Measurements from ENCODE around the gene GRK3.
"Not testable (repeated sequence)": the region's sequence is repeated elsewhere in the genome, so short reads cannot be mapped to it uniquely, and the experiment has no call there.

The GRK3 gene

GRCh38 chr22:25613558-25613957 lies 49.1 kb downstream of the GRK3 start:
- not testable (repeated sequence) for H3F3A ChIP-seq (ENCODE audit: insufficient read depth, low read length); H3K4me1 ChIP-seq (ENCODE audit: insufficient read depth, low read length, severe bottlenecking); H3K9me2 ChIP-seq (ENCODE audit: low read depth, low read length); H4K20me1 ChIP-seq (ENCODE audit: insufficient read depth, low read length); H3K36me3 ChIP-seq (ENCODE audit: insufficient read depth, low read length); H3K9me3 ChIP-seq (ENCODE audit: low read length); H3K4me2 ChIP-seq (ENCODE audit: low read length); H3K27me3 ChIP-seq (ENCODE audit: insufficient read depth, low read length); H2AFZ ChIP-seq (ENCODE audit: low read length); H3K27ac ChIP-seq (ENCODE audit: low read depth, low read length, poor library complexity, severe bottlenecking); H3K9ac ChIP-seq (ENCODE audit: low read length); H3K79me2 ChIP-seq (ENCODE audit: insufficient read depth, low read length); H3K4me3 ChIP-seq (ENCODE audit: low read depth, low read length, poor library complexity, severe bottlenecking)

GRCh38 chr22:25614791-25615190 lies 50.3 kb downstream of the GRK3 start:
- H2AFZ ChIP-seq (ENCODE audit: low read length); H3K4me3 ChIP-seq (ENCODE audit: low read depth, low read length, poor library complexity, severe bottlenecking); H3K36me3 ChIP-seq (ENCODE audit: insufficient read depth, low read length); H3K9me3 ChIP-seq (ENCODE audit: low read length); H3K4me2 ChIP-seq (ENCODE audit: low read length); H3K9ac ChIP-seq (ENCODE audit: low read length); H3K79me2 ChIP-seq (ENCODE audit: insufficient read depth, low read length); H3K4me1 ChIP-seq (ENCODE audit: insufficient read depth, low read length, severe bottlenecking); H3K27me3 ChIP-seq (ENCODE audit: insufficient read depth, low read length); H3K27ac ChIP-seq (ENCODE audit: low read depth, low read length, poor library complexity, severe bottlenecking); H3F3A ChIP-seq (ENCODE audit: insufficient read depth, low read length); H4K20me1 ChIP-seq (ENCODE audit: insufficient read depth, low read length); H3K9me2 ChIP-seq (ENCODE audit: low read depth, low read length): not testable (repeated sequence)

GRCh38 chr22:25621986-25622385 lies 57.5 kb downstream of the GRK3 start:
- no peak overlapping the region for H3K4me2 ChIP-seq (ENCODE audit: low read length)

GRCh38 chr22:25623310-25623734 lies 58.8 kb downstream of the GRK3 start:
- peaks cover 17% of the 10 kb centered on the region for H3K4me1 ChIP-seq (ENCODE audit: insufficient read depth, low read length, severe bottlenecking)
- no peak overlapping the region for H3K4me3 ChIP-seq (ENCODE audit: low read depth, low read length, poor library complexity, severe bottlenecking)
- H3K9me2 ChIP-seq (ENCODE audit: low read depth, low read length): no peaks in the 10 kb centered on the region
- H4K20me1 ChIP-seq (ENCODE audit: insufficient read depth, low read length): no peaks in the 10 kb centered on the region
- H3K9ac ChIP-seq (ENCODE audit: low read length): no peak overlapping the region
- no peaks in the 10 kb centered on the region for H3K36me3 ChIP-seq (ENCODE audit: insufficient read depth, low read length)
- H3K27ac ChIP-seq (ENCODE audit: low read depth, low read length, poor library complexity, severe bottlenecking): no peak overlapping the region
- H2AFZ ChIP-seq (ENCODE audit: low read length): no peak overlapping the region
- no peaks in the 10 kb centered on the region for H3K79me2 ChIP-seq (ENCODE audit: insufficient read depth, low read length)
- H3F3A ChIP-seq (ENCODE audit: insufficient read depth, low read length): no peaks in the 10 kb centered on the region
- TF ChIP-seq EZH2 (IDR thresholded peaks at IDR 0.05; ENCODE audit: borderline replicate concordance, low read length): no peak
- no peak for TF ChIP-seq CTCF (IDR thresholded peaks at IDR 0.05; ENCODE audit: low read length)
- H3K27me3 ChIP-seq (ENCODE audit: insufficient read depth, low read length): no peaks in the 10 kb centered on the region
- H3K9me3 ChIP-seq (ENCODE audit: low read length): no peaks in the 10 kb centered on the region
- H3K4me2 ChIP-seq (ENCODE audit: low read length): no peak overlapping the region

More at GRCh38 chr22:25621986-25622385, 57.5 kb downstream of the GRK3 start:
- Histone ChIP-seq H3K27me3 (ENCODE audit: insufficient read depth, low read length) (no peaks in the 10 kb centered on the region), H3F3A (ENCODE audit: insufficient read depth, low read length) (no peaks in the 10 kb centered on the region), H3K36me3 (ENCODE audit: insufficient read depth, low read length) (no peaks in the 10 kb centered on the region), H3K4me3 (ENCODE audit: low read depth, low read length, poor library complexity, severe bottlenecking) (no peak overlapping the region), H4K20me1 (ENCODE audit: insufficient read depth, low read length) (no peaks in the 10 kb centered on the region), H2AFZ (ENCODE audit: low read length) (no peak overlapping the region), H3K9me2 (ENCODE audit: low read depth, low read length) (no peaks in the 10 kb centered on the region), H3K4me1 (ENCODE audit: insufficient read depth, low read length, severe bottlenecking) (peaks cover 10% of the 10 kb centered on the region), H3K9me3 (ENCODE audit: low read length) (no peaks in the 10 kb centered on the region), H3K9ac (ENCODE audit: low read length) (no peak overlapping the region), H3K79me2 (ENCODE audit: insufficient read depth, low read length) (no peaks in the 10 kb centered on the region), H3K27ac (ENCODE audit: low read depth, low read length, poor library complexity, severe bottlenecking) (no peak overlapping the region)
- TF ChIP-seq EZH2 (IDR thresholded peaks at IDR 0.05; ENCODE audit: borderline replicate concordance, low read length) (no peak), CTCF (IDR thresholded peaks at IDR 0.05; ENCODE audit: low read length) (no peak)
